H1 (cell line): ENCODE data around the gene PYGL. TPM values are rescaled to one million over a fixed set of nuclear protein-coding genes. Genes with fewer than 3 reads are reported as not detected.

Experiments
- CTCF ChIA-PET: fragments of 300-600 bp; sonication (Branson Sonifier 250); formaldehyde crosslinking; loops from one replicate; lab custom pipeline; 2021; ENCODE audit not compliant: partially characterized antibody; lab: Charles Lee
- POLR2A ChIA-PET: fragments of 300-600 bp; sonication (Branson Sonifier 250); formaldehyde crosslinking; loops from one replicate; lab custom pipeline; 2021; ENCODE audit warnings: inconsistent platforms; ENCODE audit not compliant: partially characterized antibody; lab: Charles Lee
- DNase-seq, 2 experiments: peaks; one replicate each; pipeline versions ENCODE4 v3.0.0 to v3.0.0-alpha.2; 2010 to 2022; ENCODE audit warnings: low spot score in 2 of 2, low read depth in 1 of 2, mixed read lengths in 1 of 2
- FAIRE-seq: peaks from 2 replicates; lab custom pipeline; 2011; peaks lifted over from hg19 to GRCh38; lab: Jason Lieb, UNC
- H2AFZ ChIP-seq: 2 replicates; pipeline ENCODE4 v1.8.1; 2012; ENCODE audit warnings: low read length, inconsistent platforms
- H2AK5ac ChIP-seq: 2 replicates; pipeline ENCODE4 v1.6.1; 2013; ENCODE audit warnings: low read depth, low read length
- H2BK120ac ChIP-seq: replicated peaks from 2 replicates; pipeline ENCODE3; 2013; ENCODE audit warnings: low read depth, low read length, inconsistent platforms
- H2BK12ac ChIP-seq: 2 replicates; pipeline ENCODE4 v1.6.1; 2013; ENCODE audit warnings: low read depth, low read length
- H2BK15ac ChIP-seq: 2 replicates; pipeline ENCODE4 v1.6.1; 2013; ENCODE audit warnings: low read length
- H2BK20ac ChIP-seq: 2 replicates; pipeline ENCODE4 v1.6.1; 2013; ENCODE audit warnings: low read length
- H2BK5ac ChIP-seq: 2 replicates; pipeline ENCODE4 v1.6.1; 2013; ENCODE audit warnings: low read depth, low read length
- H3K14ac ChIP-seq: 2 replicates; pipeline ENCODE4 v1.6.1; 2013; ENCODE audit warnings: inconsistent platforms; ENCODE audit not compliant: insufficient read length
- H3K18ac ChIP-seq: 2 replicates; pipeline ENCODE4 v1.6.1; 2013; ENCODE audit warnings: low read length; ENCODE audit errors: extremely low read depth
- H3K23ac ChIP-seq: 2 replicates; pipeline ENCODE4 v1.6.1; 2013; ENCODE audit warnings: inconsistent platforms; ENCODE audit not compliant: insufficient read length
- H3K23me2 ChIP-seq: 2 replicates; pipeline ENCODE4 v1.6.1; 2013; ENCODE audit warnings: low read depth, low read length
- H3K27ac ChIP-seq: 2 replicates; pipeline ENCODE4 v1.6.1; 2011; ENCODE audit warnings: low read depth, low read length, inconsistent platforms
- H3K27me3 ChIP-seq, 4 experiments: replicated peaks in 1 of 4; 1 replicate in 1 of 4; 2 replicates in 3 of 4; pipeline versions ENCODE4 v1.6.1 to v1.8.1; 2011 to 2013; ENCODE audit warnings: low read length in 3 of 4, mild to moderate bottlenecking in 3 of 4, inconsistent platforms in 2 of 4, mixed read lengths in 2 of 4, moderate library complexity in 1 of 4; ENCODE audit not compliant: control insufficient read depth in 3 of 4, insufficient read depth in 3 of 4; ENCODE audit errors: extremely low read depth in 1 of 4
- H3K36me3 ChIP-seq, 4 experiments: 2 replicates each; pipeline versions ENCODE4 v1.6.1 to v1.8.1; 2011 to 2013; ENCODE audit warnings: mild to moderate bottlenecking in 4 of 4, low read length in 3 of 4, moderate library complexity in 2 of 4, control low read depth in 1 of 4, inconsistent platforms in 1 of 4; ENCODE audit not compliant: insufficient read depth in 4 of 4, control insufficient read depth in 2 of 4
- H3K4ac ChIP-seq: replicated peaks from 2 replicates; pipeline ENCODE3; 2013; ENCODE audit warnings: low read length, low read depth, mixed read lengths, inconsistent platforms; ENCODE audit not compliant: insufficient read length
- H3K4me1 ChIP-seq, 4 experiments: replicated peaks in 1 of 4; 1 replicate in 1 of 4; 2 replicates in 3 of 4; pipeline versions ENCODE4 v1.6.1 to v1.8.1; 2011 to 2013; ENCODE audit warnings: low read length in 3 of 4, inconsistent platforms in 2 of 4, mixed read lengths in 1 of 4; ENCODE audit not compliant: insufficient read depth in 4 of 4, control insufficient read depth in 3 of 4
- H3K4me2 ChIP-seq, 2 experiments: 2 replicates each; pipeline versions ENCODE4 v1.6.1 to v1.8.1; 2011 to 2013; ENCODE audit warnings: low read depth in 2 of 2, low read length in 2 of 2, control low read depth in 1 of 2, inconsistent platforms in 1 of 2, mild to moderate bottlenecking in 1 of 2; ENCODE audit not compliant: insufficient read depth in 1 of 2
- H3K4me3 ChIP-seq, 4 experiments: fragments of 200-600, 300-600 bp in 1 of 4; sonication (generic), shearing (Covaris generic), sonication (Bioruptor Twin) in 1 of 4; 2 replicates each; pipeline versions ENCODE4 v1.5.1 to v1.8.1; 2011 to 2016; ENCODE audit warnings: low read length in 4 of 4, low read depth in 3 of 4, control low read depth in 2 of 4, inconsistent platforms in 2 of 4, mild to moderate bottlenecking in 2 of 4, mixed read lengths in 1 of 4, moderate library complexity in 1 of 4; ENCODE audit not compliant: insufficient read depth in 2 of 4; ENCODE audit errors: extremely low read depth in 1 of 4
- H3K56ac ChIP-seq: replicated peaks from 2 replicates; pipeline ENCODE3; 2013; ENCODE audit warnings: low read depth, mild to moderate bottlenecking, mixed read lengths, low read length, inconsistent platforms; ENCODE audit not compliant: insufficient read length
- H3K79me1 ChIP-seq: 2 replicates; pipeline ENCODE4 v1.6.1; 2013; ENCODE audit warnings: low read depth, low read length, control low read depth
- H3K79me2 ChIP-seq, 2 experiments: 2 replicates each; pipeline versions ENCODE4 v1.6.1 to v1.8.1; 2012 to 2013; ENCODE audit warnings: low read length in 2 of 2, mild to moderate bottlenecking in 2 of 2, inconsistent platforms in 1 of 2; ENCODE audit not compliant: insufficient read depth in 2 of 2, control insufficient read depth in 1 of 2
- H3K9ac ChIP-seq, 4 experiments: replicated peaks in 1 of 4; 1 replicate in 1 of 4; 2 replicates in 3 of 4; pipeline versions ENCODE4 v1.6.1 to v1.8.1; 2011 to 2013; ENCODE audit warnings: low read depth in 3 of 4, low read length in 3 of 4, control low read depth in 2 of 4, mild to moderate bottlenecking in 2 of 4, moderate library complexity in 2 of 4, inconsistent platforms in 1 of 4; ENCODE audit errors: extremely low read depth in 1 of 4
- H3K9me3 ChIP-seq, 2 experiments: 2 replicates each; pipeline versions ENCODE4 v1.6.1 to v1.8.1; 2012 to 2013; ENCODE audit warnings: mild to moderate bottlenecking in 2 of 2, moderate library complexity in 2 of 2, control low read depth in 1 of 2, inconsistent platforms in 1 of 2, low read depth in 1 of 2, low read length in 1 of 2, mixed read lengths in 1 of 2; ENCODE audit not compliant: insufficient read depth in 2 of 2
- H4K20me1 ChIP-seq, 2 experiments: replicated peaks in 1 of 2; 2 replicates each; pipeline versions ENCODE3 to v1.8.1; 2011 to 2013; ENCODE audit warnings: inconsistent platforms in 2 of 2, low read length in 2 of 2, mild to moderate bottlenecking in 1 of 2; ENCODE audit not compliant: insufficient read depth in 2 of 2, control insufficient read depth in 1 of 2
- H4K5ac ChIP-seq: 2 replicates; pipeline ENCODE4 v1.6.1; 2013; ENCODE audit warnings: low read length, low read depth, mixed read lengths, inconsistent platforms; ENCODE audit not compliant: insufficient read length
- H4K8ac ChIP-seq: 2 replicates; pipeline ENCODE4 v1.8.0; 2013; ENCODE audit warnings: mild to moderate bottlenecking, moderate library complexity, low read length, inconsistent platforms; ENCODE audit not compliant: insufficient read depth; ENCODE audit errors: extremely low read depth
- H4K91ac ChIP-seq: replicated peaks from 2 replicates; pipeline ENCODE3; 2013; ENCODE audit warnings: low read length, mixed read lengths, inconsistent platforms; ENCODE audit not compliant: insufficient read length
- ASH2L ChIP-seq: fragments of 200-600, 300-600 bp; sonication (generic); IDR thresholded peaks from one replicate; pipeline ENCODE4 v1.7.1; 2017; ENCODE audit warnings: low read length
- CEBPB ChIP-seq: IDR thresholded peaks from 2 replicates; pipeline ENCODE4 v1.6.1; 2012; ENCODE audit warnings: low read depth, low read length
- EZH2 ChIP-seq: fragments of 200-600 bp; sonication (generic); IDR thresholded peaks from 2 replicates; pipeline ENCODE4 v1.7.1; 2012; ENCODE audit warnings: low read depth, mild to moderate bottlenecking, moderate library complexity, low read length, inconsistent platforms; ENCODE audit not compliant: severe bottlenecking
- HDAC6 ChIP-seq: IDR thresholded peaks from one replicate; pipeline ENCODE4 v1.7.1; 2012; ENCODE audit warnings: low read depth, mild to moderate bottlenecking, inconsistent platforms, low read length, moderate library complexity
- JUN ChIP-seq: IDR thresholded peaks from 2 replicates; pipeline ENCODE4 v1.6.1; 2011; ENCODE audit warnings: low read depth, mild to moderate bottlenecking, improper control_type of control experiment, low read length
- JUND ChIP-seq: IDR thresholded peaks from 2 replicates; pipeline ENCODE4 v1.6.1; 2011; ENCODE audit warnings: mild to moderate bottlenecking, improper control_type of control experiment, low read length
- MAX ChIP-seq: IDR thresholded peaks from 2 replicates; pipeline ENCODE4 v1.6.1; 2012; ENCODE audit warnings: inconsistent platforms
- NANOG ChIP-seq: IDR thresholded peaks from 2 replicates; pipeline ENCODE4 v1.6.1; 2011; ENCODE audit warnings: low read length, low read depth, mild to moderate bottlenecking, inconsistent platforms; ENCODE audit not compliant: insufficient read depth, poor library complexity, severe bottlenecking
- POU5F1 ChIP-seq: IDR thresholded peaks from 2 replicates; pipeline ENCODE4 v1.6.1; 2011; ENCODE audit warnings: low read depth, mild to moderate bottlenecking, low read length, moderate library complexity
- RFX5 ChIP-seq: IDR thresholded peaks from 2 replicates; pipeline ENCODE4 v1.6.1; 2011; ENCODE audit warnings: low read depth, low read length, improper control_type of control experiment, borderline replicate concordance
- SP4 ChIP-seq: IDR thresholded peaks from 2 replicates; pipeline ENCODE4 v1.6.1; 2012; ENCODE audit warnings: low read length, inconsistent platforms
- WGBS, 2 experiments: shearing (Covaris generic) in 1 of 2; methylation state at CpG; one replicate each; pipeline versions ENCODE4 v1.1.6 to v1.1.7; 2013 to 2015; ENCODE audit warnings: low lambda C conversion rate in 2 of 2, mixed read lengths in 2 of 2, inconsistent platforms in 1 of 2, low coverage in 1 of 2, missing lambda C conversion rate in 1 of 2; ENCODE audit not compliant: insufficient replicate concordance in 2 of 2, insufficient coverage in 1 of 2, insufficient read length in 1 of 2; ENCODE audit errors: extremely low coverage in 1 of 2, missing lambda C conversion rate in 1 of 2; 5-methylcytosine and 5-hydroxymethylcytosine counted together
- polyA plus RNA-seq, 7 experiments: library from polyadenylated mRNA; depleted of rRNA in 3 of 7; stranded (reverse) in 5 of 7; unstranded in 2 of 7; fragments of >200 nt in 5 of 7; fragments of 200-250 nt in 2 of 7; gene quantifications; 1 replicate in 5 of 7; 2 replicates in 1 of 7; 4 replicates in 1 of 7; pipeline versions ENCODE4 v1.2.1 to v1.2.3, GENCODE V29; 2011 to 2013; ENCODE audit warnings: missing spikeins in 2 of 7, mixed read lengths in 2 of 7
- total RNA-seq: library from RNA; stranded (reverse); fragmentation: NEBNext Ultra II Directional; extraction: Animal tissue kit (Norgen Biotek cat#: 25700); gene quantifications from 2 replicates; pipeline ENCODE4 v1.2.1, GENCODE V29; 2021

The PYGL gene
- total and polyA plus RNA-seq, 2 of the 8 experiments (the other 6 are each of a cell fraction or from before 2014, with no cell fraction given): 26.1 to 50.5 TPM

- Histone ChIP-seq H2BK12ac (no peak overlapping the region), H2BK20ac (no peak overlapping the region), H3K4me1 (peaks cover 0 to 9% (median 1%) of the 10 kb centered on the region in 4 experiments; a peak in 1 of 7 replicates), H3K36me3 (peaks cover 0 to 5% (median 3%) of the 10 kb centered on the region in 4 experiments; a peak in 4 of 8 replicates), H3K23ac (no peak overlapping the region), H2BK15ac (no peak overlapping the region), H3K18ac (no peak overlapping the region), H2BK120ac (no peak overlapping the region), H4K8ac (no peak overlapping the region), H3K27ac (no peak overlapping the region), H4K5ac (no peak overlapping the region), H3K4me3 (no peak overlapping the region), H2AFZ (no peak overlapping the region), H3K14ac (no peak overlapping the region), H3K4me2 (no peak overlapping the region), H3K27me3 (no peaks in the 10 kb centered on the region), H3K9me3 (no peaks in the 10 kb centered on the region), H4K20me1 (no peaks in the 10 kb centered on the region), H3K79me2 (no peaks in the 10 kb centered on the region), H3K56ac (no peak overlapping the region), H3K9ac (no peak overlapping the region), H2BK5ac (no peak overlapping the region), H4K91ac (no peak overlapping the region), H2AK5ac (no peak overlapping the region), H3K4ac (no peak overlapping the region), H3K79me1 (no peaks in the 10 kb centered on the region), H3K23me2 (no peaks in the 10 kb centered on the region; the same call in 1 of the 2 replicates)
- TF ChIP-seq EZH2 (no peak), POU5F1 (no peak), RFX5 (no peak), CEBPB (no peak), ASH2L (no peak), JUND (no peak), NANOG (no peak), MAX (no peak), SP4 (no peak), JUN (no peak), HDAC6 (no peak)
- DNase-seq (no peak), FAIRE-seq (no peak)
- ChIA-PET POLR2A (no interaction called here), CTCF (no interaction called here)
- WGBS, 2 experiments: 93% methylated on average over 2 of the region's 2 CpGs; no CpG with 5 or more reads in 1 of the 2 experiments
These were observed 21.5 kb downstream of the PYGL start for GRCh38 chr14:50922803-50923202.
